ENCODE data around the gene CFAP69.
"Not testable (repeated sequence)": the region's sequence is repeated elsewhere in the genome, so short reads cannot be mapped to it uniquely, and the experiment has no call there.

Gene CFAP69

DNA sequence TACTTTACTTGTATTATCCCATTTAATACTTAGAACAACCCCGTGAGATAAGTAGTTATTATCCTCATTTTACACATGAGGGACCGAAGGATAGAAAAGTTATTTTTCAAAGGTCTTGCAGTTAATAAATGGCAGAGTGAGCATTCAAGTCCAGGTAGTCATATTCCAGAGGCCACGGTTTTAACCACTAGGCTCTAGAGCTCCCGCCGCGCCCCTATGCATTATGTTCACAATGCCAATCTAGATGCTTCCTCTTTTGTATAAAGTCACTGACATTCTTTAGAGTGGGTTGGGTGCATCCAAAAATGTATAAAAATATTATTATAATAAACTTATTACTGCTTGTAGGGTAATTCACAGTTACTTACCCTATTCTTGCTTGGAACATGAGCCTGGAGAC lies 11.4 kb upstream of the CFAP69 start:
- no peak for DNase-seq (ENCODE audit: low read depth)

DNA sequence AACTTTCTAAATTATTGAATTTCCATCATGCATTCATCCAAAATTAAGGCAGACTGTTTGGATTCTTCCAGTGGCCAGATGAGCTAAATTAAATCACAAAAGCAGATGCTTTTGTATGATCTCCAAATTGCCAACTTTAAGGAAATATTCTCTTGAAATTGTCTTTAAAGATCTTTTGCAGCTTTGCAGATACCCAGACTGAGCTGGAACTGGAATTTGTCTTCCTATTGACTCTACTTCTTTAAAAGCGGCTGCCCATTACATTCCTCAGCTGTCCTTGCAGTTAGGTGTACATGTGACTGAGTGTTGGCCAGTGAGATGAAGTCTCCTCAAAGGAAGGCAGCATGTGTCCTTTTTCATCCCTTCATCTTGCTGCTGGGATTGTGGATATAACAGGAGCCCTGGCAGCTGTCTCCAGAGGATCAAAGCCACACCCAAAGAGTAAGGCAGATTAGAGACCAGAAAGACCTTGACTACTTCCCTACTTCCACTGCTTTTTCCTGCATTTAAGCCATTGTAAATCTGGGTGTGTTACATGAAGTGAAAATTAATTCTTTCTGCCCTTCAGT lies 8.2 kb upstream of the CFAP69 start:
- DNase-seq (ENCODE audit: low read depth) = no peak

DNA sequence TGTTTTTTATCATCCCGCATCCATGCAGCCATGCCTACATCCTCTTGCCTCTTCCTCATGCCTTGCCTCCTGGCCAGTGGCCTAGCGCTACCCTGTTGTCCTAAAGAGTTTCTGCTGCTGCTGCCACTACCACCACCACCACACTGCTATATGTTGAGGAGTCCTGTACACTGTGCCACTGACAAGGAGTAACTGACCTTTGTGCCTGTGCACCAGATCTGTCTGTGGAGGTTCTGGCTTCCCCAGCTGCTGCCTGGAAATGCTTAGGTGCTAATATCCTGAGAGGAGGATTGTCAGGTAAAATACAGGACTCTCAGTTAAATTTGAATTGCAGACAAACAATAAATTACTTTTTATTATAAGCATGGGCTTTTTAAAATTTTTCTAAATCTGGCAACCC lies 7.0 kb upstream of the CFAP69 start:
- DNase-seq (ENCODE audit: low read depth) = no peak

DNA sequence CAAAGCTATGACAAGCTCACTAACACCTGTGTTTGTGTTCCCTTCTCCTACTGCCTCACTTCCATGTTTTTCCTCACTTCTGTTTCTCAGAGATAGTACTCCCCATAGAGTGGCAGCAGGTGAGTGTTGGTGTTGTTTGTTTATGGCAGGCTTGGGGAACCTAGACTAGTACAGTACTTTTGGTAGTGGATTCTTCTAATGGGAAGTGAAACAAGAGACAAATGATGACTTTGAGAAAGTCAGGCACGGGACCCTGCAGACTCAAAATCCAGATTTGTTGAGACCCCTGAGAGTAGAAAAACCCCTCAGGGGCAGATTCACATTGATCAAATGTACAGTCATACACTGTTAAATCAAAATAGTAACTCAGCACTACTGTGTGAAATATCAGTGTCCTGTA lies 6.4 kb upstream of the CFAP69 start:
- DNase-seq (ENCODE audit: low read depth) = no peak

DNA sequence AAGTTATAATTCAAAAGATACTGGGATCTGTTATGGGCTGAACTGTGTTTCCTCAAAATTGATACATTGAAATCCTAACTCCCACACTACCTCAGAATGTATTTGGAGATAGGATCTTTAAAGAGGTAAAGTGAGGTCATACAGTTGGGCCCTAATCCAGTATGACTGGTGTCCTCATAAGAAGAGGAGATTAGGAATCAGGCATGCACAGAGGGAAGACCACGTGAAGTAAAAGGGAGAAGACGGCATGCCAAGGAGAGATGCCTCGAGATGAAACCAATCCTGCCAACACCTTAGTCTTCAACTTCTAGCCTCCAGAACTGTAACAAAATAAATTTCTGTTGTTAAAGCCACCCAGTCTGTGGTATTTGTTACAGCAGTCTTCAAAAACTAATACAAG lies 5.9 kb upstream of the CFAP69 start:
- DNase-seq (ENCODE audit: low read depth) = no peak

DNA sequence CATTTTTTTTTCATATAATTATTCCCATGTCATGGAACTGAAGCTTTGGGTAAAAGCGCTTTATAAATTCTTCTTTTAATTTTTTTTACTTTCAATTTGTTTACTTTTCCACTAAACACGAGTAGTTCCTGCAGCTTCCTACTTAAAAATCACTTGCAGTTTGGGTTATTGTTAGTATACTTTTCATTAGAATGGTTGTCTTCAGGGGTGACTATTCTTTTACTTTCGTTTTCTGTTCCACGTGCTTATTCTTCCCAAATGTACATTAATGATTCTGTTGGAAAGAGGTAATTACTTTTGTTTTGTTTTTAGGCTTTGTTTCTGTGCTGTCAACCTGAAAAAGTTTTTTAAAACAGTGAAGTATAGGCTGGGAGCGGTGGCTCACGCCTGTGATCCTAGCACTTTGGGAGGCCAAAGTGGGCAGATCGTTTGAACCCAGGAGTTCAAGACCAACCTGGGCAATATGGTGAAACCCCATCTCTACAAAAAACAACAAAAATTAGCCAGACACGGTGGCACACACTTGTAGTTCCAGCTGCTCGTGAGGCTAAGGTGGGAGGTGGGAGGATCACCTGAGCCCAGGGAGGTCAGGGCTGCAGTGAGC lies 5.2 kb upstream of the CFAP69 start:
- no peak for DNase-seq (ENCODE audit: low read depth)

DNA sequence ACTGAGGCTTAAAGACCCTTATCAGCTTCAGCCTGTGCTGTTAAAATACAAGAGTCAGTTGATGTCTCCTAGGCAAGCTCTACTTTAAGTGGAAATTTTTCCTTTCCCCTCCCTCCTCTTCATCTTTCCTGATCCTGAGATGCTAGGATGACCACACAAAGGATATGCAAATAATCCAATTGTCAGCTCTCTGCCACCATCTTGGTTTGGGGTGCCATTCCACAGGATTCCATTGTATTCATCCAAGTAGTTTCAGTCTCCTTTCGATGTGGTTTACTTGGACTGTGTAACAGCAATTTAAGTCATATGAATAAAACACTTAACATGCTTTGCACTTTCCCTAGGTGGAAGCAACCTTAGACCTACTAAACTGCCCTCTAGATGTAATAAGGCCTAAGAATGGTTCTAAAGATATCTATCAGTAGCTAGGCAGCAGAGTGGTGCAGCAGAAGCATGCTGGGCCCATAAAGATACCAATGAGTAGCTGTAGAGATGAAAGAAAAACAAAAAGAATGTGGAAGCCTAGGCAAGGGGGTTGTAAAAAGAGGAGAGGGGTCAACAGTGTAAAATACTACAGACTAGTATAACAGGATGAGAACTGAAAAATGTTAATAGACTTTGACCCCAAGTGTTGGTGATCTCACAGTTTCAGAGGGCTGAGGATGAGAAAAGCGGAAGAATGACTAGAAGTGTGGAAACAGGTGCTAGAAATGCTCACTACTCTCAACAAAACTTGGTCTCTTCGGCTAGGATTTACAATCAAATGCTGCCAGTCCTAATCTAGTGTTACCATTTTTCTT lies 2.4 kb upstream of the CFAP69 start:
- no peak for DNase-seq (ENCODE audit: low read depth)

DNA sequence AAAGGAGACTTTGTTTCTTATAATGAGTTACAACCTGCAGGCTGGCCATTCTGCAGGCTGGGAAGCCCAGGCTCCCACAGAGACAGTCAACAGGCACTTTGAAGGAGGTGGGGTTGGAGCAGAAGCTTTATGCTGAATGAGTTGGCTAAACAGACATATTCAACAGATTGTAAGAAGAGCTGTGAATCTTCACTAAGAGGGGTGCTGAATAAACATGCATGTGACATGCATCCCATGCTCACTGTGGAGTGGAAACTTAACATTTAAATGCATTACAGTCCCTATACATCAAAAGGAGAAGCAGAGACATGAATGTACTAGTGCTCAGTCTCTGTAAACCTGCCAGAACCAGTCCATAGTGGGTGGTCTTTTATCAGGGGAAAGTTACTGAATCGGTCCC lies 1.4 kb upstream of the CFAP69 start:
- DNase-seq (ENCODE audit: low read depth) = no peak

DNA sequence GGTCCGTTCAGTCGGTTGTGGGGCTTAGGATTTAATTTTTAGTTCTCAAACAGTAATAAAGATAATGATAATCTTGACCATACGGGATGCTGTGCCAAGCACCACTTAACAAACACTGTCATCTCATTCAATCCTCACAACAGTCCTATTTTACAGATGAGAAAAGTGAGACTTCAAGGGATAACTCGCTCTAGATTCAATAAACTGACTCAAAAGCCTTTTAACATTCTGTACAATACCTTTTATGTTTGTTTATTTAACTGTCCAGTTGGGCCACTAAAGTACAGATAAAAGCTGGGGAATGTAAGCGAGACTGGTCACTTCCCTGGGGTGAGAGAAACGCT lies 437 bp upstream of the CFAP69 start:
- DNase-seq (ENCODE audit: low read depth) = no peak

DNA sequence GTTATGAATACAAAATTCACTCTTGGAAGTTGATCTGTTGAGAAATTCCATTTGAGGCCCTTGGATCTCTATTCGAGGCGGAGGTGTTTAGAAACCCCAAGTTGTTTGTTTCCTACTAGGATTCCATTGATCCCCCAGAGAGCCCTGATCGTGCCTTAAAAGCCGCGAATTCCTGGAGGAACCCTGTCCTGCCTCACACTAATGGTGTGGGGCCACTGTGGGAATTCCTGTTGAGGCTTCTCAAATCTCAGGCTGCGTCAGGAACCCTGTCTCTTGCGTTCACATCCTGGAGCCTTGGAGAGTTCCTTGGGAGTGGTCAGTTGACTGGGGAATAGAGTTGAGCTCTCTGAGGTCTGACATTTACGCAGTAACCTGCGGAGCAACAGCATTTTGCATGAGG lies 1.2 kb downstream of the CFAP69 start:
- no peak for DNase-seq (ENCODE audit: low read depth)

DNA sequence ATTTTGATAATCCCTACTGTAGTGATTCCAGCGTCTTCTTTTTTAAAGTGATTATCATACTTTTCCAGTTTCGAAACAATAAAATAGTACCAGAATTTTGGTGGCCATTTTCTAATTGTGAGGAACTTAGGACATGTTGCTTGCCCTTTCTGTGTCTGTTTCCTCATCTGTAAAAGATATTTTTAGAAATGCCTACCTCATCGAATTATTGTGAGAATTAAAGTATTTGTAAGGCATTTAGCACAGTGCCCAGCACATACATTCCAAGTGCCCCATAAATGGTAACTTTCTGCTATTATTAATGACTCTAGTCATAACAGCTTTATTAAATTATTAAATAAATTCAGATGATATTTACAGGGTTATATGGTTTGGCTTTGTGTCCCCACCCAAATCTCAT lies 3.7 kb downstream of the CFAP69 start:
- no peak for DNase-seq (ENCODE audit: low read depth)

DNA sequence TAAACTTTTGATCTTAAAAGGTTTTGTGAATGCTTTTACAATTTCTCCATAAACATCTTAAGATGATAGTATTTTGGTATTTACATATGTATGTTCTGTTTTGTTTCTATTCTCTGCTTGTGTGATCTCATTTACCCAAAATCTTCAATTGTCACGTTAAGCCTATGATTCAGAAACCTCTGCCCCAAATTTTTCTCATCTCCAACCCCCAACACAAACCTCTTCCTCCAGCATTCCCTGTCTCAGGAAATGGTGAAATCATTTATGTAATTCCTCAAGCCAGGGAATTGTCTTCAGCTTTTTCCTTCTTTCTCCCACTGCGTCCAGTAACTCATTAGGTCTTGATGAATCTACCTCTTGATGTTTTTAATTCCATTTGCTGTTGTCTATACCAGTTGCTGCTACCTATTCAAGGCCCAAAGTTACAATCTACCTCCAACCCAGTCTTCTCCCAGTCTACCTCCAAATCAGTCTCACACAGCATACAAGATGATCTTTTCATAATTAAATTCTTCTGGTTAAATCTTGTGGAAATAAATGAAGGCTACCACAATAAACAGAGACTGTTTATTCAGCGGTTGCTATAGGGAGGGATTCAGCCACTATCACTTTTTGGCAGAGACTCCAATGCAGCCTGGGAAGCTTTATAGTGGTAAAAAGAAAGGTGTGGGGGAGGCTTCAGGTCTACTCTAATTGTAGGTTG lies 5.8 kb downstream of the CFAP69 start:
- DNase-seq (ENCODE audit: low read depth) = no peak

DNA sequence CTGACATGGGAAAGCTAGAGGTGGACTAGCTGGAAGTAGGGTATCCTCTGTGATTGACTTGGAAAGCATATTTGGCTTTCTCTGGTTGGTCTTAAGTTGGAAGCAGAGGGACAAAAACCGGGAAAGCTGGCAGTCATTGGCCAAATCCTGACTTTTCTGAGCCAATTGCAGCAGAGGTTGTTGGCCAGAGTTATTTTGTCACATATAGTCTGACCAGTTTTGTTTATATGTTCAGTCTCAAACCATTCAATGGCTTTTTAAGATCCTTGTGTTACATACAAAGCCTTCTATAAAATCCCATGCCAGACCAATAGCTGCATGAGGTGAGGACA lies 6.3 kb downstream of the CFAP69 start:
- DNase-seq (ENCODE audit: low read depth) = no peak

DNA sequence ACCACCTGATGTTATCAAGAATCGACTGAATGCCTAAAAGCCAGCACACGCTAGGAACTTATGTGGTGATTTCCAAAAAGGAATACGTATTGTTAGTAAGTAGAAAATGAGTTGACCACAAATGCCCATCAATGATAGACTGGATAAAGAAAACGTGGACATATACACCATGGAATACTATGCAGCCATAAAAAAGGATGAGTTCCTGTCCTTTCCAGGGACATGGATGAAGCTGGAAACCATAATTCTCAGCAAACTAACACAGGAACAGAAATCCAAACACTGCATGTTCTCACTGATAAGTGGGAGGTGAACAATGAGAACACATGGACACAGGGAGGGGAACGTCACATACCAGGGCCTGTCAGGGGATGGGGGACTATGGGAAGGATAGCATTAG lies 11.0 kb downstream of the CFAP69 start:
- not testable (repeated sequence) for DNase-seq (ENCODE audit: low read depth)

DNA sequence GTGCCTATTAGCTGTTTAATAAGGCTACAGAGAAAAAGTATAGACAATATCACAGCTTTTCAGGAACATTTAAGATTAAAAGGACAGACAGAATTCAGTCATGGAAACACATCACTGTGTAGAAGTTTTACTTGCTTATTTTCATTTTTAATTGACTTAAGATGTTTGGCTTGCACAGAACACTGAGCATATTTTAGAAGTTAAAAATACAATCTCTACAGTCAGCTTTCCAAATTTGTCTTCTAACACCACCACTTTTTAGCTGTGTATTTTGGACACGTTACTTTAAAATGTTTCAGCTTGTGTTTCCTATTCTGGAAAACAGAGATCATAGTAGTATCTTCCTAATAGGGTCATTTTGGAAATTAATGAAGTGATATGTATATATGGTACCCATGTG lies 11.8 kb downstream of the CFAP69 start:
- no peak for DNase-seq (ENCODE audit: low read depth)

DNA sequence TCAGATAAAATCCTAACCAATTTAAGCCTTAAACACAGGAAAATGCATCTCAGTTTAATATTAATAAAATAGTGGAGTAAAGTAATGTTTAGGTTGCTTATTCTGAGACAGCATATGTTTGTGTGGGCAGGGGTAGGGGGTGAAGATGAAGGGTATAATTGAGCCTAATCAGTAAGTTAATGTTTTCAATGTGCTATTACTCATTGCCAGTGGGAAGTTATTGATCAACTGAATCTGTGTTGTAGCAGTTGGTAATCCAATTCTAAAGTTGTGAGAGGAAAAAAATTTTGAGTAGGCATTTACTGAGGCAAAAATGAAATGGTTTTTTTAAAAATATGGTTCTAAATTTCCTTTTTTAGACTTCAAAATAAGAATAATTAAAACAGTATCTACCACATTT lies 16.5 kb downstream of the CFAP69 start:
- no peak for DNase-seq (ENCODE audit: low read depth)

DNA sequence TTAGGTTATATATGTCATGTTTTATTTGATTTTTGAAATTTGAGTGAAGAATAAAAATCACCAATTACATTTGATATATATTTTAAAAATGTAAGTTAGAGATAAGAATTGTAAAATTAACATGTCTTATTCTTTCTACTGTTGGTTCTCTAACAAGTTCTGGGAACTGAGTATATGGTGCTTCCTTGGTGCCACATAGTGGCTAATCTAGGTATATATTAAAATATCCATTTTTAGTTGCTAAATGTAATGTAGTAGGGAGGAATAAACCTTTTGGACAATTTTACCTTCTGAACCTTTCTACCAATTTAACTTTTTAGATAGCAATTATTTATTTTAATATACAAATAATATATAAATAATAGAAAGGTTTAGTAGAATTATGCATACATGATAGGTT lies 17.5 kb downstream of the CFAP69 start:
- DNase-seq (ENCODE audit: low read depth) = no peak

DNA sequence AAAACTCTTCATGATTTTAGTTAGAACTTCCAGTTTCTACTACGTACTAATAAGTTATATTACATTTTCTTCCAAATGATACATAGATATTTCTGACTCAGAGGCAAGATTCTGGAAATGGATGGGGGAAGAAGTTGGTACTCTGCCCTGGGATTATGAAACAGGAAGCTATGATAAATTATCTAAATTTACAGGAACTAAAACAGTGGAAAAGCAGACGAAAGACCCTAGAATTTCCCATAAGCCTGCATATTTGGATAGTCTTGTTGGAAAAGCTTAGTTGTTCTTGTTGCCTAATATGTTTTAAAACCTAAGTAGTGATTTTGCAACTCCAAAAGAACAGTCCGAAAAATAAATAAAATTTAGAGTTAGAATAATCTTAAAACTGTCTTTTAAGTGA lies 21.8 kb downstream of the CFAP69 start:
- DNase-seq (ENCODE audit: low read depth) = no peak

DNA sequence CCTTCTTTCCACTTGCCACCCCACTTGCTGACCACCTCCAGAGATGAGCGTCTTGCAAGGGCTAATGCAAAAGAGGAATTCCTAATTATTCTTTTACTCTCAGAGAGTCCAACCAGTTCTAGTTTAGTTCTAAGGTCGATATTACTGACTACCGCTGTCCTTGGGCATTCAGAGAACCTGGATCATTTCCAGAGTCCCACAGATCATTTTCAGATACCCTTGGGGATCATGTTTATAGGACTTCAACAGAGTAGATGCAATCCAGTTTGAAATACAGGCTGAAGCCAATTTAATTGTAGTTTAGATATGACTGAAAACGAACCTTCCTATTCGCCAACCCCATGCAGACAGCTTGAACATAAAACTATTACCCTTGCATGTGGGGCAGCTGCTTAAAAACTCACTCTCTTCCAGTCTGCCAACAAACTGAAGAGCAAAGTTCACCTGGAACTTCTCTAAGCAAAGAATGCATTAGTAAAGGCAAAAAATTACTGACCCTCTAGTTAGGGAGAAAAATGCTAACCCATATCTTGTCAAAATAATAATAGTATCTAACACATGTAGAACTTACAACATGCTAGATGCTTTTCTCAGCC lies 22.4 kb downstream of the CFAP69 start:
- no peak for DNase-seq (ENCODE audit: low read depth)

DNA sequence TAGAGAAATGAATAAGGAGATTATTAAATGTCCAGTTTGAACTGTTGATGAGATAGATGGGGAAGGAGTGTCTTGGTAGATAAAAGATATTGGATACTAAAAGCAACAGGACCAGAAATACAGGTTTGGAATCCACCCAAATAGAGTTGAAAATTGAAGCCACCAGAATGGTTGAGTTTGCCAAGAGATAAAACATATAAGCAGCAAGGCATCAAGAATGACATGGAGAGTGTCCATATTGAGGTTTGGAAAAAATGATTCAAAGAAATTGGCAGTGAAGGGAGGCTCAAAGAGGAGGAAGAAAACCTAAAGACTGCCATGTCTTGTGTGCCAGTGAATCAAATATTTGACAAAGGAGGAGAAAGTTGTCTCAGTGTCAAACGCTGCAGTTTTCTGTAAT lies 24.2 kb downstream of the CFAP69 start:
- DNase-seq (ENCODE audit: low read depth) = no peak

DNA sequence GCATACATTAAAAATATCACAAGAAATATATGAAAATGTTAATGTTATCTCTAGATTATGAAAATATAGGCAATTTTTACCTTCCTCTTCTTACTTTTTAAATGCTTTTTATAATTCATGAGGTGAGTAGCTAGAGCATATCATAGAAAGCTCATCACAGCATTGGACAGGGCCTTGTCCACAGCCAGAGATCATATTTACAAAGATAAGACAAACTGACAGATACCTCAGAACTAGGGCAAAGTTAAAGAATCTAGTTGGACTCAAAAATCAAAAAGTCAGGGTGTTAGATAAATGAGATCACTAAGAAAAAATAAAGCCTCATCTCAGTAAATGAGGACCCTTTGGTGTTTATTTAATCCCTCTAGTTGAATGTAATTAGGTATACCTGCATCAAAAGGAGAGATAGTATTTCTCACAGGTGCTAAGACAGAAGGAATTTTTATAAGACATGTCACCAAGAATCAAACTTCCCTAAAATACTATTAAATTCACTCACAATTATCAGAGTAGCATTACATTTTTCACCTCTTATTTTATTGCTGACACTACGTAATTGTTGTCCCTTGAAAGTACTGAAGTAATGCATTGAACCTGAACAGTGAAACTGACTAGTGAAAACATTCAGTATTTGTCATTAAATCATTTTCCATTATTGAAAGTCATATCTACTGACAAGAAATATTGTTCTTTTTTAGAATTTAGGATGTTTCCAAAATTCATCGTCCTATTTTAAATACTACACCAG lies 25.6 kb downstream of the CFAP69 start:
- no peak for DNase-seq (ENCODE audit: low read depth)

DNA sequence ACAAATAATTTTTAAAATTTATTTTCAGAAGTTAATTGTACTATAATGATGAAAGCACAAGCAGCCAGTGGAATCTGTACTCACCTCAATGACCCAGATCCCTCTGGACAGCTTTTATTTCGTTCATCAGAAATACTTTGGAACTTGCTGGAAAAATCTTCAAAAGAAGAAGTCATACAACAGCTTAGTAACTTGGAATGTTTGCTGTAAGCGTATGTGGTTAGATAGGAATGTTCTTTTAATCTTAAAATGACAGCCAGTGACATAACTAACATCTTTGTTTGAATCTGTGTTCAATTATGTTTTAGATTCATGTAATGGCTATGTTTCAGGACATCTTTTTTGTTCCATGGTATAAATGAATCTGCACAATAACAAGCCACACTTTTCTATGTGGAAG lies 26.8 kb downstream of the CFAP69 start:
- DNase-seq (ENCODE audit: low read depth) = no peak
